K562 (cell line): ENCODE data around the gene SUPT5H. TPM values are rescaled to one million over a fixed set of nuclear protein-coding genes. Genes with fewer than 3 reads are reported as not detected.

Experiments
- CREB3 ChIP-seq: fragments of 450-650 bp; conservative IDR thresholded peaks from 2 replicates; pipeline ENCODE4 v1.6.1; 2016; ENCODE audit warnings: missing genetic modification characterization, low read depth, mild to moderate bottlenecking, missing compliant biosample characterization, moderate library complexity
- LCOR ChIP-seq: sonication (generic); formaldehyde crosslinking; IDR thresholded peaks from 2 replicates; pipeline ENCODE4 v1.8.0; 2022; ENCODE audit warnings: mild to moderate bottlenecking, missing genetic modification reagents
- MAFG ChIP-seq: fragments of 450-650 bp; conservative IDR thresholded peaks from 2 replicates; pipeline ENCODE4 v1.6.1; 2016; ENCODE audit warnings: missing genetic modification characterization, missing compliant biosample characterization
- RBBP5 ChIP-seq: fragments of 200-600 bp; sonication (generic); IDR thresholded peaks from 2 replicates; pipeline ENCODE4 v1.6.1; 2012; ENCODE audit warnings: borderline replicate concordance, mild to moderate bottlenecking, low read length, control low read depth, inconsistent platforms; ENCODE audit not compliant: insufficient read depth, poor library complexity, severe bottlenecking
- RREB1 ChIP-seq: fragments of 250-450 bp; sonication (Bioruptor Pico); IDR thresholded peaks from 2 replicates; pipeline ENCODE4 v1.4.0; 2020
- ZNF436 ChIP-seq: fragments of 250-450, 450-650 bp; sonication (Bioruptor Pico); formaldehyde crosslinking; IDR thresholded peaks from 2 replicates; pipeline ENCODE4 v1.7.0; 2020; ENCODE audit warnings: mild to moderate bottlenecking
- polyA plus RNA-seq, 8 experiments: library from polyadenylated mRNA; depleted of rRNA in 4 of 8; stranded (reverse) in 5 of 8; unstranded in 3 of 8; fragments of >200 nt; fragmentation: Nextera tagmentation in 2 of 8; fragmentation: Illumina TruSeq in 1 of 8; extraction: Ambion mirVana in 2 of 8; extraction: Trizol in 1 of 8; gene quantifications; 2 replicates each; pipeline versions ENCODE4 v1.2.1 to v1.2.3, GENCODE V29; 2011 to 2014; ENCODE audit warnings: inconsistent platforms in 1 of 8, missing spikeins in 1 of 8
- total RNA-seq, 7 experiments: library from RNA; depleted of rRNA in 6 of 7; stranded (reverse); fragments of >200 nt in 6 of 7; fragmentation: Illumina TruSeq in 2 of 7; extraction: Trizol in 2 of 7; gene quantifications; 2 replicates each; pipeline versions ENCODE4 v1.2.1 to v1.2.3, GENCODE V29; 2011 to 2021; ENCODE audit warnings: low replicate concordance in 1 of 7
- TF ChIP-seq, protein P1 (sequence below), 2 experiments: fragments of 450-650 bp; IDR thresholded peaks; 2 replicates each; pipeline ENCODE4 v1.6.1; 2016; ENCODE audit warnings: mild to moderate bottlenecking in 2 of 2, borderline replicate concordance in 1 of 2, low read depth in 1 of 2, moderate library complexity in 1 of 2
- TF ChIP-seq, protein P2 (sequence below), 2 experiments: fragments of 250-450 bp in 1 of 2; fragments of 450-650 bp in 1 of 2; sonication (Bioruptor Pico) in 1 of 2; IDR thresholded peaks; 2 replicates each; pipeline versions ENCODE4 v1.6.1 to v1.8.0; 2016 to 2021; ENCODE audit warnings: mild to moderate bottlenecking in 2 of 2, moderate library complexity in 2 of 2, missing compliant biosample characterization in 1 of 2, missing genetic modification characterization in 1 of 2

SUPT5H gene
- total and polyA plus RNA-seq, 9 of the 15 experiments (the other 6 are each of a cell fraction or from before 2014, with no cell fraction given): 13.3 to 85.9 (median 35.9) TPM

DNA sequence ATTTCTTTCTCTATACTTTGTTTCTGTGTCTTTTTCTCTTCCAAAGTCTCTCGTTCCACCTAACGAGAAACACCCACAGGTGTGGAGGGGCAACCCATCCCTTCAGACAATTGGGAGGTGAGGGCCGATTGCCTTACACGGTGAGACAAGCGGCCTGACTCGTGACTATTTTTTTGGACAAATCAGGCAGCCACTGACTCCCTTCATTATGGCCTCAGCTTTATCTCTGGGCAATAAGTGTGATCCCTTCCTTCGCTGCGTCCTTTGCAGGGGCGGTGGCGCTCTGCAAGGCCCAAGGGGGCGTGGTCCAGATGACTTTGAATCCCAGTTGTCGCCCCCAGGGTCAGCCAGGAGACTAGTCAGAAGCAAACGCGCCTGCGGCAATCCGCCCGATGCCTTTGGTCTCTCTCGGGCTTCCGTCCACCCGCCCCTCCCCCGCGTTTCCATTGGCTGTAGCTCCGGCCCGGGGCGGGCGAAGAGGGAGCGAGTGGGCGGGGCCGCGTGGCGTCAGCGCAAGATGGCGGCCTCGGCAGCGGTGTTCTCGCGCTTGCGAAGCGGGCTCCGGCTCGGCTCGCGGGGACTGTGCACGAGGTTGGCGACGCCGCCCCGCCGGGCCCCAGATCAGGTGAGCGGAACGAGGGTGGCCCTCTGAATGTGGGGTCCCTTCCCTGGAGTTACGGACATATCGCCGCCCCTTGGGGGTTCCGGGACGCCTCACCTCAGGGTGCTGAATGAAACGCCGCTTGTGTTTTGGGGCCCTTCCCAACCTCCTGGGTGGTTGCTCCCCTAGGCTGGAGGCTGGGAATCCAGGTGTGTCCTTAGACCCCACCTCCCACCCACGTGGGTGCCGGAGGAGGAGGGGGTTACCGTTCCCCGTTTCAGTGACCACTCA, 35.2 kb downstream of the SUPT5H start, which contains the start of gene TIMM50 (continued):
- TF ChIP-seq, protein P1, sequence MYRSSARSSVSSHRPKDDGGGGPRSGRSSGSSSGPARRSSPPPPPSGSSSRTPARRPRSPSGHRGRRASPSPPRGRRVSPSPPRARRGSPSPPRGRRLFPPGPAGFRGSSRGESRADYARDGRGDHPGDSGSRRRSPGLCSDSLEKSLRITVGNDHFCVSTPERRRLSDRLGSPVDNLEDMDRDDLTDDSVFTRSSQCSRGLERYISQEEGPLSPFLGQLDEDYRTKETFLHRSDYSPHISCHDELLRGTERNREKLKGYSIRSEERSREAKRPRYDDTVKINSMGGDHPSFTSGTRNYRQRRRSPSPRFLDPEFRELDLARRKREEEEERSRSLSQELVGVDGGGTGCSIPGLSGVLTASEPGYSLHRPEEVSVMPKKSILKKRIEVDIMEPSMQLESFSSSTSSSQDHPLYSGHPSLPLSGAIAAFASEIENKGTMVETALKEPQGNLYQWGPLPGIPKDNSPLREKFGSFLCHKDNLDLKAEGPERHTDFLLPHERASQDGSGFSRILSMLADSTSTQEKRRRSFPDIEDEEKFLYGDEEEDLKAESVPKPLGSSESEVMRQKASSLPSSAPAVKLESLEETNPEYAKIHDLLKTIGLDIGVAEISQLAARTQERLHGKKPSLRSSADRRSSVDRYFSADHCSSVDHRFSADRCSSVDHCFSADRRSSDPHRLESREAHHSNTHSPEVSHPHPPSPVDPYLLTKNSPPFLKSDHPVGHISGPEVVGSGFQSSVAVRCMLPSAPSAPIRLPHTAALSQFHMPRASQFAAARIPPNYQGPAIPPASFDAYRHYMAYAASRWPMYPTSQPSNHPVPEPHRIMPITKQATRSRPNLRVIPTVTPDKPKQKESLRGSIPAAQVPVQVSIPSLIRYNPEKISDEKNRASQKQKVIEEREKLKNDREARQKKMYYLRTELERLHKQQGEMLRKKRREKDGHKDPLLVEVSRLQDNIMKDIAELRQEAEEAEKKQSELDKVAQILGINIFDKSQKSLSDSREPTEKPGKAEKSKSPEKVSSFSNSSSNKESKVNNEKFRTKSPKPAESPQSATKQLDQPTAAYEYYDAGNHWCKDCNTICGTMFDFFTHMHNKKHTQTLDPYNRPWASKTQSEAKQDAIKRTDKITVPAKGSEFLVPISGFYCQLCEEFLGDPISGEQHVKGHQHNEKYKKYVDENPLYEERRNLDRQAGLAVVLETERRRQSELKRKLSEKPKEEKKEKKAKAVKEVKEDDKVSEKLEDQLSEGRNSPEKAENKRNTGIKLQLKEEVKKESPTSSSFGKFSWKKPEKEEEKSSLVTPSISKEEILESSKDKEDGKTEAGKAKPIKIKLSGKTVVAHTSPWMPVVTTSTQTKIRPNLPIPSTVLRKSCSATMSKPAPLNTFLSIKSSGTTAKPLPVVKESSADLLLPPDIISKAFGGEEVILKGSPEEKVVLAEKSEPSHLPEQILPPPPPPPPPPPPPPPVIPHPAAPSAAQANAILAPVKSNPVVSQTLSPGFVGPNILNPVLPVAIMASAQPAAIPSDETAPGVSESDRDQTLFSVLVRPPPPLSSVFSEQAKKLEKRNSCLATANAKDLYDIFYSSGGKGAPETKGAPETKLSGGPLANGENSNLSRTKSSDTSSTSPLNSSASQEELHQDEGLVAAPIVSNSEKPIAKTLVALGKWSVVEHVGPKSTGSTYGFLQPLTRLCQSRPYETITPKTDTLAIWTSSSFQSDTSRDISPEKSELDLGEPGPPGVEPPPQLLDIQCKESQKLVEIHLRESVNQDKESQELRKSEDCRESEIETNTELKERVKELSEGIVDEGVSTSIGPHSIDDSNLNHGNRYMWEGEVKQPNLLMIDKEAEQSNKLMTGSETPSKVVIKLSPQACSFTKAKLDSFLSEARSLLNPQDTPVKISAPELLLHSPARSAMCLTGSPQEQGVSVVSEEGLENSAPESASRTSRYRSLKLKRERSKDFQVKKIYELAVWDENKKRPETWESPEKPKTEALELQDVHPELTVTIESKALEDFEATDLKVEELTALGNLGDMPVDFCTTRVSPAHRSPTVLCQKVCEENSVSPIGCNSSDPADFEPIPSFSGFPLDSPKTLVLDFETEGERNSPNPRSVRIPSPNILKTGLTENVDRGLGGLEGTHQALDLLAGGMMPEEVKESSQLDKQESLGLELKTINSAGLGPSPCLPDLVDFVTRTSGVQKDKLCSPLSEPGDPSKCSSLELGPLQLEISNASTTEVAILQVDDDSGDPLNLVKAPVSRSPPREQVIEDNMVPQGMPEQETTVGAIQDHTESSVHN (IDR thresholded peaks at IDR 0.05; ENCODE audit: borderline replicate concordance in 1 of 2, low read depth in 1 of 2): no peak
- TF ChIP-seq, protein P2, sequence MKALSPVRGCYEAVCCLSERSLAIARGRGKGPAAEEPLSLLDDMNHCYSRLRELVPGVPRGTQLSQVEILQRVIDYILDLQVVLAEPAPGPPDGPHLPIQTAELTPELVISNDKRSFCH (CRISPR knock-in tag; IDR thresholded peaks at IDR 0.05): no peak
- TF ChIP-seq, protein P2 (tag; IDR thresholded peaks at IDR 0.05): no peak
- TF ChIP-seq CREB3 (tag) (no peak), MAFG (no peak), ZNF436 (CRISPR knock-in tag) (no peak), LCOR (peak; percentile 67; the same call in 1 of the 2 replicates), RREB1 (CRISPR knock-in tag) (no peak), RBBP5 (peak; percentile 95)
